ENCODE data around the gene ST8SIA4.

GRCh38 chr5:100898504-100899346, 4.4 kb downstream of the ST8SIA4 start:
- no peak for TF ChIP-seq PKNOX1 (IDR thresholded peaks at IDR 0.05)
- no peak for TF ChIP-seq ARNT (IDR thresholded peaks at IDR 0.05)
- no peak for TF ChIP-seq L3MBTL2 (conservative IDR thresholded peaks at IDR 0.05)
- no peak for TF ChIP-seq CTBP1 (IDR thresholded peaks at IDR 0.05; ENCODE audit: borderline replicate concordance)
- TF ChIP-seq TARDBP (IDR thresholded peaks at IDR 0.05): no peak
- no peak for TF ChIP-seq FOXK2 (IDR thresholded peaks at IDR 0.05)
- no peak for TF ChIP-seq ELF4 (IDR thresholded peaks at IDR 0.05)
- no peak for TF ChIP-seq SP1 (IDR thresholded peaks at IDR 0.05)
- no peak for TF ChIP-seq FOXM1 (IDR thresholded peaks at IDR 0.05; ENCODE audit: borderline replicate concordance)
- TF ChIP-seq SUZ12 (IDR thresholded peaks at IDR 0.05): no peak
- TF ChIP-seq LEF1 (IDR thresholded peaks at IDR 0.05; ENCODE audit: borderline replicate concordance): no peak
